Spleen (tissue), 13 donors: ENCODE results near the gene CFAP69. TPM values are rescaled to one million over a fixed set of nuclear protein-coding genes. Genes with fewer than 3 reads are reported as not detected.

Source experiments
- DNase-seq: peaks from one replicate; pipeline ENCODE4 v3.0.0-alpha.2; 2020
- H3K27ac ChIP-seq, 8 donors: fragments of 200-600 bp; sonication (generic) in 7 of 8; 1 replicate in 4 of 8; 2 replicates in 4 of 8; pipeline versions ENCODE4 v1.5.0 to v1.8.0; 2016 to 2021; ENCODE audit warnings: inconsistent platforms in 4 of 8, mild to moderate bottlenecking in 4 of 8, moderate library complexity in 1 of 8
- H3K27me3 ChIP-seq, 7 donors: fragments of 200-600 bp; sonication (generic) in 6 of 7; replicated peaks in 1 of 7; 1 replicate in 4 of 7; 2 replicates in 3 of 7; pipeline versions ENCODE4 v1.5.0 to v1.8.0; 2016 to 2021; ENCODE audit warnings: inconsistent platforms in 3 of 7, mild to moderate bottlenecking in 1 of 7
- H3K36me3 ChIP-seq, 6 donors: fragments of 200-600 bp; sonication (generic) in 5 of 6; 1 replicate in 4 of 6; 2 replicates in 2 of 6; pipeline versions ENCODE4 v1.5.0 to v1.8.0; 2016 to 2021; ENCODE audit warnings: inconsistent platforms in 2 of 6
- H3K4me1 ChIP-seq, 6 donors: fragments of 200-600 bp; sonication (generic) in 5 of 6; 1 replicate in 3 of 6; 2 replicates in 3 of 6; pipeline versions ENCODE4 v1.5.0 to v1.8.0; 2016 to 2021; ENCODE audit warnings: inconsistent platforms in 3 of 6
- H3K4me3 ChIP-seq, 8 donors: fragments of 200-600 bp; sonication (generic) in 7 of 8; 1 replicate in 4 of 8; 2 replicates in 4 of 8; pipeline versions ENCODE4 v1.5.0 to v1.8.0; 2016 to 2021; ENCODE audit warnings: inconsistent platforms in 4 of 8, mild to moderate bottlenecking in 4 of 8, moderate library complexity in 2 of 8
- H3K9me3 ChIP-seq, 8 donors: fragments of 200-600 bp; sonication (generic) in 7 of 8; 1 replicate in 4 of 8; 2 replicates in 4 of 8; pipeline versions ENCODE4 v1.5.0 to v1.8.0; 2016 to 2021; ENCODE audit warnings: inconsistent platforms in 4 of 8
- CTCF ChIP-seq, 11 experiments: fragments of 200-600 bp in 7 of 11; fragments of 450-650 bp in 4 of 11; sonication (generic) in 4 of 11; IDR thresholded peaks in 8 of 11; conservative IDR thresholded peaks in 3 of 11; 1 replicate in 7 of 11; 2 replicates in 4 of 11; pipeline versions ENCODE4 v1.4.0 to v1.8.0; 2016 to 2021; ENCODE audit warnings: antibody characterized with exemption in 11 of 11, inconsistent platforms in 4 of 11, mild to moderate bottlenecking in 1 of 11
- POLR2A ChIP-seq, 3 donors: fragments of 450-650 bp; IDR thresholded peaks; one replicate each; pipeline ENCODE4 v1.5.1; 2017; ENCODE audit warnings: antibody characterized with exemption in 3 of 3, mild to moderate bottlenecking in 1 of 3
- POLR2AphosphoS5 ChIP-seq, 3 donors: sonication (generic); formaldehyde crosslinking; IDR thresholded peaks; one replicate each; pipeline ENCODE4 v1.5.1; 2017; ENCODE audit warnings: antibody characterized with exemption in 3 of 3
- WGBS, 5 donors: extraction: QIAGEN DNeasy Blood & Tissue Kit in 3 of 5; methylation state at CpG; one replicate each; pipeline versions ENCODE4 v1.1.5 to v1.1.7; 2013 to 2018; 5-methylcytosine and 5-hydroxymethylcytosine counted together
- intact Hi-C: fragments of 100-400 bp; cut with DNase I; formaldehyde crosslinking; loops from one replicate; pipeline ENCODE4 v1.15.0; 2023; ENCODE audit warnings: low total_unique reads
- long read RNA-seq, 2 donors: transcript quantifications; one replicate each; lab custom pipeline, GENCODE V29; 2026
- polyA plus RNA-seq, 3 donors: library from polyadenylated mRNA; stranded (reverse); fragments of 200-250 nt; gene quantifications; one replicate each; pipeline ENCODE4 v1.2.1, GENCODE V29; 2013
- total RNA-seq, 7 donors: library from RNA; depleted of rRNA in 3 of 7; stranded (reverse); fragments of >200 nt in 3 of 7; fragmentation: NEBNext Ultra II Directional in 4 of 7; extraction: Animal tissue kit (Norgen Biotek cat#: 25700) in 4 of 7; gene quantifications; one replicate each; pipeline versions ENCODE4 v1.1.0 to v1.2.1, GENCODE V29; 2016 to 2021
- donor health status: healthy with polysubstance abuse.
- donor health status: DM: no; HTN: no; CAD: no; lungs with moderate emphysema.
- donor health status: DM: no; HTN: no; CAD: no.
- donor health status: Bipolar disorder and iron deficiency.
- donor health status: healthy.
- donor health status: DM: no; HTN: no; CAD: no.
- donor health status: DM: yes; HTN: yes; CAD: no.

The CFAP69 gene, protein sequence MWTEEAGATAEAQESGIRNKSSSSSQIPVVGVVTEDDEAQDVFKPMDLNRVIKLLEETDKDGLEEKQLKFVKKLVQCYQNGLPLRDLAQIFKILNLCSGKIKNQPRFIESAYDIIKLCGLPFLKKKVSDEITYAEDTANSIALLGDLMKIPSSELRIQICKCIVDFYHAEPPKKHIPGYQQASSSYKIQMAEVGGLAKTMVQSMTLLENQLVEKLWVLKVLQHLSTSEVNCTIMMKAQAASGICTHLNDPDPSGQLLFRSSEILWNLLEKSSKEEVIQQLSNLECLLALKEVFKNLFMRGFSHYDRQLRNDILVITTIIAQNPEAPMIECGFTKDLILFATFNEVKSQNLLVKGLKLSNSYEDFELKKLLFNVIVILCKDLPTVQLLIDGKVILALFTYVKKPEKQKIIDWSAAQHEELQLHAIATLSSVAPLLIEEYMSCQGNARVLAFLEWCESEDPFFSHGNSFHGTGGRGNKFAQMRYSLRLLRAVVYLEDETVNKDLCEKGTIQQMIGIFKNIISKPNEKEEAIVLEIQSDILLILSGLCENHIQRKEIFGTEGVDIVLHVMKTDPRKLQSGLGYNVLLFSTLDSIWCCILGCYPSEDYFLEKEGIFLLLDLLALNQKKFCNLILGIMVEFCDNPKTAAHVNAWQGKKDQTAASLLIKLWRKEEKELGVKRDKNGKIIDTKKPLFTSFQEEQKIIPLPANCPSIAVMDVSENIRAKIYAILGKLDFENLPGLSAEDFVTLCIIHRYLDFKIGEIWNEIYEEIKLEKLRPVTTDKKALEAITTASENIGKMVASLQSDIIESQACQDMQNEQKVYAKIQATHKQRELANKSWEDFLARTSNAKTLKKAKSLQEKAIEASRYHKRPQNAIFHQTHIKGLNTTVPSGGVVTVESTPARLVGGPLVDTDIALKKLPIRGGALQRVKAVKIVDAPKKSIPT
- total RNA-seq: 10 to 100 TPM in 2 of 7 donors, 1 to 10 TPM in 5; 5.2 to 15.8 (median 7.7) TPM
- polyA plus RNA-seq: 1 to 10 TPM; 1.0 to 8.3 (median 4.0) TPM
- long read RNA-seq, donor 1: 0 reads
- long read RNA-seq, donor 2: 0 reads

- H3K4me1 ChIP-seq: peaks cover 3 to 22% (median 21%) of the 10 kb centered on the region in 6 donors
- intact Hi-C loops: no loop called here
- DNase-seq: peak; percentile 95
- TF ChIP-seq POLR2AphosphoS5 (IDR thresholded peaks at IDR 0.05) (peak; percentile 69 to 87 (median 83)), CTCF (IDR thresholded peaks at IDR 0.05 in 8 of 11, conservative IDR thresholded peaks at IDR 0.05 in 3 of 11) (peak in 7 of 11 experiments; percentile 40 to 58 (median 51)), POLR2A (IDR thresholded peaks at IDR 0.05) (no peak)
- H3K27me3 ChIP-seq: peaks cover 0 to 25% (median 0%) of the 10 kb centered on the region in 7 donors
- peak within 1 kb of the TSS; percentile 42 to 84 (median 69) for H3K27ac ChIP-seq
- H3K9me3 ChIP-seq: no peaks in the 10 kb centered on the region
- no peaks in the 10 kb centered on the region for H3K36me3 ChIP-seq
- 1 to 2% (median 1%) methylated on average over 26 to 59 of the region's 59 CpGs for WGBS, 5 donors
- H3K4me3 ChIP-seq: peak within 1 kb of the TSS; percentile 69 to 95 (median 78)
These were observed at the start of gene CFAP69 for GRCh38 chr7:90244909-90245851. CFAP69 (plus strand) TSS chr7:90245174; CDS start chr7:90245425, 251 bp downstream.

- 90 to 97% (median 92%) methylated on average over 2 of the region's 2 CpGs for WGBS, 5 donors
These were observed 43.3 kb upstream of the CFAP69 start for GRCh38 chr7:90201500-90202195.

More at GRCh38 chr7:90201500-90202195, 43.3 kb upstream of the CFAP69 start:
- intact Hi-C loops: no loop called here
- no peak overlapping the region for H3K4me3 ChIP-seq
- no peak for DNase-seq
- H3K36me3 ChIP-seq: no peaks in the 10 kb centered on the region
- no peaks in the 10 kb centered on the region for H3K9me3 ChIP-seq
- H3K4me1 ChIP-seq: no peaks in the 10 kb centered on the region
- TF ChIP-seq POLR2A (IDR thresholded peaks at IDR 0.05): no peak
- TF ChIP-seq CTCF (IDR thresholded peaks at IDR 0.05 in 8 of 11, conservative IDR thresholded peaks at IDR 0.05 in 3 of 11): no peak
- no peak for TF ChIP-seq POLR2AphosphoS5 (IDR thresholded peaks at IDR 0.05)
- no peak overlapping the region for H3K27ac ChIP-seq
- no peaks in the 10 kb centered on the region for H3K27me3 ChIP-seq
